CD14-positive monocyte (primary cell): ENCODE measurements around the gene ATM. TPM values are rescaled to one million over a fixed set of nuclear protein-coding genes. Genes with fewer than 3 reads are reported as not detected.

ENCODE experiments used
- DNase-seq, 3 donors: peaks; one replicate each; pipeline ENCODE4 v3.0.0-alpha.2; 2011 to 2022
- H2AFZ ChIP-seq: 2 replicates; pipeline ENCODE4 v1.6.0; 2012; ENCODE audit warnings: mild to moderate bottlenecking, low read depth, low read length, inconsistent platforms; ENCODE audit not compliant: insufficient read depth, poor library complexity, severe bottlenecking
- H3K27ac ChIP-seq, 2 donors: 1 replicate in 1 of 2; 2 replicates in 1 of 2; pipeline ENCODE4 v1.5.1; 2012 to 2013; ENCODE audit warnings: low read length in 2 of 2, control low read depth in 1 of 2, inconsistent platforms in 1 of 2, low read depth in 1 of 2, mild to moderate bottlenecking in 1 of 2
- H3K27me3 ChIP-seq, 2 donors: one replicate each; pipeline versions ENCODE4 v1.6.0 to v1.6.1; 2011 to 2013; ENCODE audit warnings: low read length in 2 of 2; ENCODE audit not compliant: control insufficient read depth in 2 of 2, insufficient read depth in 2 of 2
- H3K36me3 ChIP-seq, 2 donors: replicated peaks in 1 of 2; 1 replicate in 1 of 2; 2 replicates in 1 of 2; pipeline versions ENCODE4 v1.5.1 to v1.6.1; 2012 to 2013; ENCODE audit warnings: low read length in 2 of 2, control low read depth in 1 of 2, inconsistent platforms in 1 of 2, mild to moderate bottlenecking in 1 of 2; ENCODE audit not compliant: insufficient read depth in 2 of 2, control insufficient read depth in 1 of 2
- H3K4me1 ChIP-seq, 2 donors: 1 replicate in 1 of 2; 2 replicates in 1 of 2; pipeline versions ENCODE4 v1.5.1 to v1.6.1; 2012 to 2013; ENCODE audit warnings: low read length in 2 of 2, control low read depth in 1 of 2, inconsistent platforms in 1 of 2, mild to moderate bottlenecking in 1 of 2, moderate library complexity in 1 of 2; ENCODE audit not compliant: insufficient read depth in 2 of 2, control insufficient read depth in 1 of 2
- H3K4me2 ChIP-seq: replicated peaks from 2 replicates; pipeline ENCODE3; 2012; ENCODE audit warnings: low read length, moderate library complexity, mild to moderate bottlenecking; ENCODE audit not compliant: poor library complexity, severe bottlenecking; ENCODE audit errors: extremely low read depth
- H3K4me3 ChIP-seq, 3 experiments: fragments of 200-600 bp in 1 of 3; sonication (generic) in 1 of 3; replicated peaks in 1 of 3; 1 replicate in 2 of 3; 2 replicates in 1 of 3; pipeline ENCODE4 v1.5.1; 2011 to 2013; ENCODE audit warnings: low read length in 3 of 3, mild to moderate bottlenecking in 3 of 3, control low read depth in 2 of 3, low read depth in 2 of 3, inconsistent platforms in 1 of 3, moderate library complexity in 1 of 3
- H3K79me2 ChIP-seq: 2 replicates; pipeline ENCODE4 v1.6.0; 2012; ENCODE audit warnings: mild to moderate bottlenecking, control low read depth, inconsistent platforms, low read length, moderate library complexity; ENCODE audit not compliant: insufficient read depth
- H3K9ac ChIP-seq: 2 replicates; pipeline ENCODE4 v1.6.0; 2017; ENCODE audit warnings: low read length, mild to moderate bottlenecking; ENCODE audit not compliant: insufficient read depth, poor library complexity, severe bottlenecking
- H3K9me3 ChIP-seq, 2 donors: replicated peaks in 1 of 2; 1 replicate in 1 of 2; 2 replicates in 1 of 2; pipeline versions ENCODE4 v1.5.1 to v1.6.1; 2012 to 2013; ENCODE audit warnings: low read length in 2 of 2, control low read depth in 1 of 2; ENCODE audit not compliant: control insufficient read depth in 1 of 2, insufficient read depth in 1 of 2
- H4K20me1 ChIP-seq: 2 replicates; pipeline ENCODE4 v1.6.0; 2012; ENCODE audit warnings: mild to moderate bottlenecking, low read length, control low read depth, moderate library complexity; ENCODE audit not compliant: insufficient read depth
- H3K27ac Mint-ChIP-seq, 7 donors: one replicate each; pipeline ENCODE4 v1.8.0; 2020; ENCODE audit warnings: mild to moderate bottlenecking in 7 of 7, mixed read lengths in 7 of 7, moderate library complexity in 6 of 7, inconsistent platforms in 2 of 7
- H3K27me3 Mint-ChIP-seq, 3 donors: one replicate each; pipeline ENCODE4 v1.8.0; 2021 to 2022; ENCODE audit warnings: low read depth in 3 of 3, mild to moderate bottlenecking in 3 of 3, mixed read lengths in 3 of 3, moderate library complexity in 3 of 3, inconsistent platforms in 1 of 3
- H3K36me3 Mint-ChIP-seq, 2 donors: one replicate each; pipeline ENCODE4 v1.8.0; 2020; ENCODE audit warnings: mixed read lengths in 2 of 2, inconsistent platforms in 1 of 2, mild to moderate bottlenecking in 1 of 2
- H3K4me1 Mint-ChIP-seq: one replicate; pipeline ENCODE4 v1.8.0; 2020; ENCODE audit warnings: mild to moderate bottlenecking, mixed read lengths
- H3K4me3 Mint-ChIP-seq, 2 donors: one replicate each; pipeline ENCODE4 v1.8.0; 2020; ENCODE audit warnings: mild to moderate bottlenecking in 2 of 2, mixed read lengths in 2 of 2, moderate library complexity in 1 of 2
- H3K9me3 Mint-ChIP-seq, 7 donors: one replicate each; pipeline ENCODE4 v1.8.0; 2020 to 2022; ENCODE audit warnings: mixed read lengths in 7 of 7, mild to moderate bottlenecking in 6 of 7, moderate library complexity in 6 of 7, inconsistent platforms in 2 of 7
- CTCF ChIP-seq: fragments of 200-600 bp; IDR thresholded peaks from one replicate; pipeline ENCODE4 v1.8.0; 2022; ENCODE audit warnings: antibody characterized with exemption, mild to moderate bottlenecking
- WGBS: methylation state at CpG from one replicate; pipeline ENCODE4 v1.1.5; 2013; ENCODE audit warnings: missing lambda C conversion rate; ENCODE audit not compliant: insufficient coverage; 5-methylcytosine and 5-hydroxymethylcytosine counted together
- intact Hi-C, 2 donors: fragments of 100-400 bp; cut with micrococcal nuclease; formaldehyde crosslinking; loops; one replicate each; pipeline versions ENCODE4 v1.15.0 to v1.15.1; 2023
- polyA minus RNA-seq: library from RNA; depleted of rRNA, polyadenylated mRNA; stranded (reverse); fragments of >200 nt; gene quantifications from 2 replicates; pipeline ENCODE4 v1.2.3, GENCODE V29; 2012
- polyA plus RNA-seq, 3 donors: library from polyadenylated mRNA; depleted of rRNA in 1 of 3; unstranded in 2 of 3; stranded (reverse) in 1 of 3; fragments of 300-500 nt in 2 of 3; fragments of >200 nt in 1 of 3; fragmentation: Illumina TruSeq in 2 of 3; gene quantifications; 1 replicate in 2 of 3; 2 replicates in 1 of 3; pipeline ENCODE4 v1.2.3, GENCODE V29; 2012 to 2021
- total RNA-seq, 12 experiments: library from RNA in 1 of 12; stranded (reverse) in 1 of 12; fragments of 120-200 nt in 1 of 12; gene quantifications; one replicate each; pipeline ENCODE4 v1.2.4 and lab custom pipeline; 2013 to 2026; ENCODE audit warnings: mixed read lengths in 6 of 12, inconsistent platforms in 1 of 12

Gene ATM
- 111 TPM for total RNA-seq (2013)
- polyA plus RNA-seq (10 to 100 TPM; 13.2 to 56.7 (median 21.4) TPM), polyA minus RNA-seq (53.8 and 55.8 TPM in 2 replicates), total RNA-seq (lab: John Stamatoyannopoulos, UW) (28.7 to 283 (median 212) reads per million in 11 experiments)

- TF ChIP-seq CTCF: peak; percentile 76
- Histone ChIP-seq H3K27me3 (no peaks in the 10 kb centered on the region), H4K20me1 (peaks cover 3% of the 10 kb centered on the region), H3K27ac (peak within 1 kb of the TSS; percentile 99), H3K36me3 (peaks cover 2 to 4% of the 10 kb centered on the region in 2 donors), H3K9me3 (no peaks in the 10 kb centered on the region), H3K4me3 (peak within 1 kb of the TSS; percentile 72 to 89 (median 86)), H3K4me1 (peaks cover 49 to 64% of the 10 kb centered on the region in 2 donors), H2AFZ (peak within 1 kb of the TSS; percentile 88), H3K4me2 (peak within 1 kb of the TSS; percentile 91), H3K9ac (peak within 1 kb of the TSS; percentile 86), H3K79me2 (peaks cover 86% of the 10 kb centered on the region)
- Mint-ChIP-seq H3K27ac (no peak within 1 kb of the TSS), H3K36me3 (peaks cover 13 to 18% of the 10 kb centered on the region in 2 donors), H3K9me3 (no peaks in the 10 kb centered on the region), H3K4me1 (peaks cover 43% of the 10 kb centered on the region), H3K4me3 (peak within 1 kb of the TSS in 1 of 2 donors; percentile 98), H3K27me3 (peaks cover 0 to 3% (median 0%) of the 10 kb centered on the region in 3 donors)
- DNase-seq: peak; percentile 99 to 100 (median 99)
- intact Hi-C loops: loop anchor here (5.0 to 10.0 kb wide), 3 partner anchors 98 to 272 kb away; partner anchors contain the start of genes ACAT1 (in 1 of the 2), C11orf65 (in 1 of the 2) and POGLUT3 (in 1 of the 2)
- under 1% methylated on average over 70 of the region's 70 CpGs for WGBS
Measured at GRCh38 chr11:108222574-108223347, at the start of gene ATM, which contains the start of gene NPAT. Gene ATM, plus strand, starts transcription at chr11:108223067. Its CDS starts 4,558 bp downstream, at chr11:108227625. Gene NPAT, minus strand, starts transcription at chr11:108222638. Its CDS starts 102 bp downstream, at chr11:108222536.

GRCh38 chr11:108177570-108177969 is 45.3 kb upstream of the ATM start:
- peaks cover 49 to 88% of the 10 kb centered on the region in 2 donors for H3K36me3 ChIP-seq
- H3K79me2 ChIP-seq: no peaks in the 10 kb centered on the region

More at GRCh38 chr11:108177570-108177969, 45.3 kb upstream of the ATM start:
- Histone ChIP-seq H3K27me3 (no peaks in the 10 kb centered on the region), H3K4me3 (no peak overlapping the region), H3K9ac (no peak overlapping the region), H3K27ac (no peak overlapping the region), H3K4me1 (no peaks in the 10 kb centered on the region), H4K20me1 (no peaks in the 10 kb centered on the region), H2AFZ (no peak overlapping the region), H3K9me3 (no peaks in the 10 kb centered on the region), H3K4me2 (no peak overlapping the region)
- H3K36me3 Mint-ChIP-seq: peaks cover 56 to 73% of the 10 kb centered on the region in 2 donors
- 100% methylated on average over 2 of the region's 5 CpGs for WGBS
- H3K27me3 Mint-ChIP-seq: no peaks in the 10 kb centered on the region
- DNase-seq: no peak
- no peak overlapping the region for H3K4me3 Mint-ChIP-seq
- no peaks in the 10 kb centered on the region for H3K4me1 Mint-ChIP-seq
- H3K9me3 Mint-ChIP-seq: peaks cover 0 to 2% (median 0%) of the 10 kb centered on the region in 7 donors
- no peak for TF ChIP-seq CTCF
- no peak overlapping the region for H3K27ac Mint-ChIP-seq
- intact Hi-C loops: no loop called here
